ENCODE measurements around the gene MAPK8IP3. TPM values are rescaled to one million over a fixed set of nuclear protein-coding genes. Genes with fewer than 3 reads are reported as not detected.

Gene MAPK8IP3
- total RNA-seq, 1 experiment from 2014 or later: 77.4 TPM

GRCh38 chr16:1786242-1787055 lies 80.5 kb downstream of the MAPK8IP3 start:
- intact Hi-C loops (cut with micrococcal nuclease): no loop called here
- ChIA-PET POLR2A (interaction anchor here (0.6 kb wide), 1 partner anchor 76 kb away, joined by 3 read pairs; no protein-coding TSS in a partner anchor), CTCF (interaction anchor here (0.6 kb wide), 1 partner anchor 436 kb away, joined by 3 read pairs; no protein-coding TSS in a partner anchor)
- no peak overlapping the region for H3K27ac Mint-ChIP-seq (ENCODE audit: low read depth, unreplicated experiment)
- TF ChIP-seq CTCF (IDR thresholded peaks at IDR 0.05; ENCODE audit: unreplicated experiment): no peak
- no peak overlapping the region for H3K4me3 Mint-ChIP-seq (ENCODE audit: unreplicated experiment)
- no peak for DNase-seq (ENCODE audit: unreplicated experiment)
- H3K27me3 Mint-ChIP-seq (ENCODE audit: insufficient read depth, unreplicated experiment): no peaks in the 10 kb centered on the region
- peaks cover 25% of the 10 kb centered on the region for H3K36me3 Mint-ChIP-seq (ENCODE audit: insufficient read depth, unreplicated experiment)
- no peaks in the 10 kb centered on the region for H3K9me3 Mint-ChIP-seq (ENCODE audit: unreplicated experiment)
- H3K4me1 Mint-ChIP-seq (ENCODE audit: insufficient read depth, unreplicated experiment): peaks cover 5% of the 10 kb centered on the region
- BruUV-seq (replicated peaks): no TSS peak

GRCh38 chr16:1787056-1787321 lies 81.0 kb downstream of the MAPK8IP3 start:
- H3K4me1 Mint-ChIP-seq (ENCODE audit: insufficient read depth, unreplicated experiment): peaks cover 5% of the 10 kb centered on the region
- H3K4me3 Mint-ChIP-seq (ENCODE audit: unreplicated experiment): no peak overlapping the region
- no TSS peak for BruUV-seq (replicated peaks)
- H3K27ac Mint-ChIP-seq (ENCODE audit: low read depth, unreplicated experiment): no peak overlapping the region
- no peak for DNase-seq (ENCODE audit: unreplicated experiment)
- peaks cover 23% of the 10 kb centered on the region for H3K36me3 Mint-ChIP-seq (ENCODE audit: insufficient read depth, unreplicated experiment)
- no peak for TF ChIP-seq CTCF (IDR thresholded peaks at IDR 0.05; ENCODE audit: unreplicated experiment)
- ChIA-PET POLR2A (no interaction called here), CTCF (no interaction called here)
- no peaks in the 10 kb centered on the region for H3K9me3 Mint-ChIP-seq (ENCODE audit: unreplicated experiment)
- intact Hi-C loops (cut with micrococcal nuclease): no loop called here
- no peaks in the 10 kb centered on the region for H3K27me3 Mint-ChIP-seq (ENCODE audit: insufficient read depth, unreplicated experiment)

- Mint-ChIP-seq H3K4me1 (ENCODE audit: insufficient read depth, unreplicated experiment) (peaks cover 5% of the 10 kb centered on the region), H3K27me3 (ENCODE audit: insufficient read depth, unreplicated experiment) (no peaks in the 10 kb centered on the region), H3K36me3 (ENCODE audit: insufficient read depth, unreplicated experiment) (peaks cover 18% of the 10 kb centered on the region), H3K9me3 (ENCODE audit: unreplicated experiment) (no peaks in the 10 kb centered on the region), H3K4me3 (ENCODE audit: unreplicated experiment) (no peak overlapping the region), H3K27ac (ENCODE audit: low read depth, unreplicated experiment) (no peak overlapping the region)
- ChIA-PET POLR2A (no interaction called here), CTCF (no interaction called here)
- intact Hi-C loops (cut with micrococcal nuclease): no loop called here
- TF ChIP-seq CTCF (IDR thresholded peaks at IDR 0.05; ENCODE audit: unreplicated experiment): no peak
- BruUV-seq (replicated peaks): no TSS peak
- no peak for DNase-seq (ENCODE audit: unreplicated experiment)
These were observed 81.5 kb downstream of the MAPK8IP3 start for GRCh38 chr16:1787322-1788094.

- CTCF ChIA-PET: no interaction called here
- H3K4me1 Mint-ChIP-seq (ENCODE audit: insufficient read depth, unreplicated experiment): peaks cover 5% of the 10 kb centered on the region
- POLR2A ChIA-PET: no interaction called here
- no peak overlapping the region for H3K4me3 Mint-ChIP-seq (ENCODE audit: unreplicated experiment)
- no TSS peak for BruUV-seq (replicated peaks)
- H3K27me3 Mint-ChIP-seq (ENCODE audit: insufficient read depth, unreplicated experiment): no peaks in the 10 kb centered on the region
- H3K27ac Mint-ChIP-seq (ENCODE audit: low read depth, unreplicated experiment): no peak overlapping the region
- intact Hi-C loops (cut with micrococcal nuclease): no loop called here
- H3K36me3 Mint-ChIP-seq (ENCODE audit: insufficient read depth, unreplicated experiment): peaks cover 12% of the 10 kb centered on the region
- H3K9me3 Mint-ChIP-seq (ENCODE audit: unreplicated experiment): no peaks in the 10 kb centered on the region
- DNase-seq (ENCODE audit: unreplicated experiment): no peak
- no peak for TF ChIP-seq CTCF (IDR thresholded peaks at IDR 0.05; ENCODE audit: unreplicated experiment)
These were observed 82.2 kb downstream of the MAPK8IP3 start for GRCh38 chr16:1788095-1788707.

All from MCF 10A (cell line).